Measurements from ENCODE around the gene PDE9A. TPM values are rescaled to one million over a fixed set of nuclear protein-coding genes. Genes with fewer than 3 reads are reported as not detected.

PDE9A gene
- total and polyA plus RNA-seq, 2 donors (not counting 1 experiment from before 2014, with no cell fraction given) = 0.34 to 5.8 TPM

- ATAC-seq (ENCODE audit: low read depth) = peak; percentile 60
- Histone ChIP-seq H3K79me2 (ENCODE audit: control insufficient read depth, insufficient read depth, low read length) (no peaks in the 10 kb centered on the region), H3K27ac (ENCODE audit: low read length in 2 of 2) (no peak overlapping the region), H2AFZ (ENCODE audit: insufficient read depth, low read depth, low read length, poor library complexity, severe bottlenecking) (no peak overlapping the region), H3K9me3 (ENCODE audit: control extremely low read depth in 1 of 3, control insufficient read depth in 2 of 3, insufficient read depth in 1 of 3, low read length in 2 of 3) (peaks cover 0 to 6% (median 0%) of the 10 kb centered on the region in 3 donors), H3K36me3 (replicated peaks in 1 of 2; ENCODE audit: control extremely low read depth in 1 of 2, control insufficient read depth in 1 of 2, extremely low read depth in 1 of 2, insufficient read depth in 2 of 2, low read length in 1 of 2) (no peaks in the 10 kb centered on the region), H3K4me1 (ENCODE audit: control insufficient read depth in 2 of 2, insufficient read depth in 2 of 2, low read length in 2 of 2) (peaks cover 9 to 24% of the 10 kb centered on the region in 2 donors), H3K4me2 (replicated peaks; ENCODE audit: low read depth, low read length, poor library complexity, severe bottlenecking) (peak overlapping the region; percentile 64), H3K27me3 (replicated peaks in 1 of 4; ENCODE audit: control extremely low read depth in 1 of 4, control insufficient read depth in 3 of 4, insufficient read depth in 4 of 4, low read length in 3 of 4) (peaks cover 0 to 29% (median 2%) of the 10 kb centered on the region in 4 experiments), H3K9ac (ENCODE audit: low read length) (no peak overlapping the region), H3K4me3 (ENCODE audit: control extremely low read depth in 1 of 5, extremely low read depth in 1 of 5, insufficient read depth in 1 of 5, low read depth in 2 of 5, low read length in 4 of 5) (no peak overlapping the region), H4K20me1 (ENCODE audit: control insufficient read depth, insufficient read depth, low read length, poor library complexity, severe bottlenecking) (no peaks in the 10 kb centered on the region)
- Mint-ChIP-seq H3K4me3 (peak overlapping the region; percentile 66), H3K27me3 (peaks cover 34% of the 10 kb centered on the region), H3K27ac (peak overlapping the region; percentile 71), H3K9me3 (ENCODE audit: insufficient read depth) (no peaks in the 10 kb centered on the region), H3K4me1 (peaks cover 36% of the 10 kb centered on the region)
- peak; percentile 53 for DNase-seq
- ChIA-PET POLR2A (interaction anchor here (0.8 to 1.4 kb wide), 5 partner anchors 9 to 244 kb away, joined by 3 to 4 read pairs (median 3); no protein-coding TSS in a partner anchor), CTCF (interaction anchor here (0.8 kb wide), 2 partner anchors 41 to 92 kb away, joined by 3 read pairs; no protein-coding TSS in a partner anchor)
- intact Hi-C loops (cut with micrococcal nuclease) = no loop called here
- 82% methylated on average over 15 of the region's 18 CpGs for WGBS (ENCODE audit: insufficient coverage)
- TF ChIP-seq CTCF (IDR thresholded peaks at IDR 0.05) (no peak), EZH2 (IDR thresholded peaks at IDR 0.05; ENCODE audit: borderline replicate concordance, insufficient read depth, low read depth, low read length, poor library complexity, severe bottlenecking) (no peak)
Observed at GRCh38 chr21:42777064-42777756, 123.8 kb downstream of the PDE9A start.
